GM15510 (cell line): ENCODE data around the gene PRKN.

Source experiments
- POLR2A ChIP-seq: IDR thresholded peaks from 3 replicates; pipeline ENCODE4 v1.6.1; 2011; ENCODE audit warnings: borderline replicate concordance; ENCODE audit not compliant: insufficient read length; ENCODE audit errors: extremely low read depth

Gene PRKN

DNA sequence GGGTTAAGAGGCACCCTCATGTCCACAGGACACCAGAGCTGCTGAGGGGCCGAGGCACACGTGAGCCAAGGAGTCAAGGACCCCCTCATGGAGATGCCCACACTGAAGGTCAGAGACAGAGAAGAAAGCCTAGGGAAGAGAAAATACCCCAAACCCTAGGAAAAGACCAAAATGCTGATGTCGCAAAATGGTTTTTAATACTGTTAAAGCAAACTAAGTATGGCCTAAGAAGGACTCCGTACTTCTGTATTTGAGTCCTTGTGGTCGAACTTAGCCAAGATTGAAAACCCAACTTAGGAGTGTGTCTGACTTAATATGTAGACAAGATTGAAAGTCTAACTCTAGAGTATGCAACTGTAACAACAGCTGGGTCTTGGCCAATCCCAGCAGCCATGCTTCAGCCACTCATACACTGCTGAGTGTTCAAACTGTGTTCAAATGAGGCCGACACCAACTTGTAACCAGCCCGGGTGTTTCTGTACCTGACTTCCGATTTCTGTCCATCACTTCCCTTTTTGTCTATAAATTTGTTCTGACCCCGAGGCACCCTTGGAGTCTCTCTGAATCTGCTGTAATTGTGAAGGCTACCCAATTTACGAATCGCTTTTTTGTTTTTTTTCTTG lies 1361.2 kb downstream of the PRKN start:
- no peak for TF ChIP-seq POLR2A

DNA sequence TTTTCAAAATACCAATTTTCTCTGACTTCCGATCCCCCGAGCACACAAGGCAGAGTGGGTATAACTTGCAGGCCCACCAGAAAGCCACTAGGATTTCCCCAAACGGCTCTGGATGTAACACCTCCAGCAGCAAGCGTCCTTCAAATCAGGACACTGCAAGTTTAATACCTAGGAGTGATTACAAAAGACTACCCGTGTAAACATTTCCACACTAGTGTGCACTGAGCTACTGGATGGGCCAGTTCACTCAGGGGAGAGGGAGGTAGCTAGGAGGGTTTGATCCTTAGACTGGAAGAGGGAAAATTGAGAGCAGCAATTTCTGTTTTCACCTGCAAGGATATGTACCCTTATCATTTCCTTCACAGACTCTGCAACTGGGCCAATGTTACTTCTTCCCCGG lies 1361.9 kb downstream of the PRKN start:
- no peak for TF ChIP-seq POLR2A

DNA sequence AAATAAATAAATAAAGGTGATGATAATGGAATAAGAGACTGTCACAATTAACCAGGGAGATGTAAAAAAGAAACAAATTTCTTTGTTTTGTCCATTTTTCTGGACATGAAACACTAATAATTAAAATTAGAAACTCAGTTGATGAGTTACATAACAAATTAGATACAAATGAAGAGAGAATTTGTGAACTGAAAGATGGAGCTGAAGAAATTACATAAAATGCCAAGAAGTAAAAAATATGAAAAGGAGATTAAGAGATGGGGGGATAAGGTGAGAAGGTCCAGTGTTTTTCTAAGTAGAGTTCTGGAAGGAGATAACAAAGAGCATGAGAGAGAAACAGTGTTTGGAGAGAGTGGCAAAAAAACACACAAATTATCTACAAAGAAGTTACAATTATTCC lies 1364.3 kb downstream of the PRKN start:
- no peak for TF ChIP-seq POLR2A

DNA sequence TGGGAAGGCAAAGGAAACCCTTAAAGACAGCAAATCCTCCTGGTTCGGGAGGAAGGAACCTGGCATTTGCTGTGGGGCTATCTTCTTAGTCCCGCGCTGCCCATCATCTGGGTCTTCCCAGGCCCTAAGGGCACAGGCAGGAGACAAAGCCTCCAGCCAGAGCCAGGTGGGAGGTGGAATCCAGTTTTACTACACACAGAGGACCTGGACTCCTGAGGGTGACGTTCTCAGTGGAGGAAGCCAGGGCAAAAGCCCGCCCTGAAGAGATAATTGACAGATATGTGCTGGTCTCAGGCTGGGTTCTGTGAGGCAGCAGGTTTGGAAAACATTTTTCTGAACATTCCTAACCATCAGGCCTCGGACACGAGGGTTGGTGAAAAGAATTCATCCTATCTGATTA lies 1365.3 kb downstream of the PRKN start:
- no peak for TF ChIP-seq POLR2A

DNA sequence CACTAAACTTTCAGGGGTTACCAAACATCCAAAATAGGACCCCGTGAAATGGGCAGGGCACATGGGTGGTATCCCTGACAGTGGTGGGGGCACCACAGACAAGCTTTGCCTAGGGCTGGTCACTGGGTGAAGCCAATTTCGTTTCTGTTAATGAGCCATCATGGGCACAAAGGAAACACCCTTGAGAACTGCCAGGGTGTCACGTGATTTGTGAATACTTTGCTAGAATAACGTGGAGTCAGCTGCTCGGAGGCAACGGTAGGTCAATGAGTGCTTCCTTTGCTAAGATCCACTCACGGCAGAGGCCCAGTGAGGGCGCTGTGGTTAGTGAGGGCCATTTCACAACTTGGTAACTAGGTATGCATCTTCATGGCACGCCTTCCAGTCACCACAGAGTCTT lies 1366.0 kb downstream of the PRKN start:
- TF ChIP-seq POLR2A = no peak

DNA sequence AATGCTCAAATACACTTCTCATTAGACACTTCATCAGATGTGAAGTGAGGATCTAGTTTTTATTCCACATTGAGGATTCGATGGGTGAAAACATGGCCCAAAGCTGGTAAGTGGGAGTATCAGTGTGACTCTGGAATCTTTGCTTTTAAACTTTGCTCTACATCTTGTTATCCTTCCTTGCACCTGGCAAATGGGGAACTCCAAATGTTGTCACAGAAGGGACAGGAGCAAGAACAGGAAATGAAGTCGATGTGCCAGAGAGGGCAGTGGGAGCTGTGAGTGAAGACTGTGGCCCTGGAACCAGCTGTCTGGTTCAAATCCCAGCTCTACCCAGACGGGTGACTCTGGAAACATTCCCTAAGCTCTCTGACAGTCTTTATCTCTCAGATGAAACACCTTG lies 1367.0 kb downstream of the PRKN start:
- TF ChIP-seq POLR2A = no peak

DNA sequence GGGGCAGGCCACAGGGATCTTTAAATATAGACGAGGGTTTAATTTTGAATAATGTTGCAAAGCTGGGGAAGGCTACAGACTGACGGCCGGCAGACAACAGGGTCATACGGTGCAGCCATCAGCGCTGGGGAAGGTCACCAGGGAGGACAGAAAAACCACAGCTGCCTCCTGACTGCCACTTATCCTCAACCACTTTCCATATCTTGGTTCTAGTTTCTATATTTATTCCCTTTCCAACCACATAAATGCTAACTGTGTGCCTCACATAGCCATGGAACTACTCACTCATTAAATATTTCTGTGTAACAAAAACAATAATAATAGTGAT lies 1368.0 kb downstream of the PRKN start:
- TF ChIP-seq POLR2A = no peak

DNA sequence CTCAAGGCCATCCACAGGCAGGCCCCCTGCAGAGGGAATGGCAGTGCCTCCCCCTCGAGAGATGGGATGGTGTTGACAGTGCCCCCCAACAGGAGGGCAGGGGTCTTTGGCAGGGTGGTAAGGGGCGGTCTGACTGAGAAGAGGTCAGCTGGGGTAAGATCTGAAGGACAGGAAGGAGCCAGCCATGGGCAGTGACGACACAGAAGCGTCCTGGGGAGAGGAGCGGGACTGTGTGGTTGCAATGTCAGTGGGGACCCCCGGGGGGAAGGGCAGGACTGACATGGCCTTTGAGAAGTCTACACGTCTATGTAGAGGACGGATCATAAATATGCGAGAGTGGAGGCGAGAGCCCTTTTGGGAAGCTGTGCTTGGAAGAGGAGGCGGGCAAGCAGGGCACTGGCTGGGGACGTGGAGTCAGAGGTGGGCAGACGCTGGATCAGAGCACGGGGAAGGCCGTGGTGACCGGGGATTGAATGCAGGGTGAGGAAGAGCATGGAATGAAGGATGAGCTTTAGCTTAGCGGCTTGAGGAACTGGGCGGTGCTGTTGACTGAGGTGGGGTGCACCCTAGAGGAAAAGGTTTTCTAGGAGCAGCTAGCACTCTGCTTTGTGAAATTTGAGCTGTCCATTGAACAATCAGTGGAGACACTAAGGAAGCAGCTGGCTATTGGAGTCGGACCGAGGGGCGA lies 1371.3 kb downstream of the PRKN start:
- no peak for TF ChIP-seq POLR2A

DNA sequence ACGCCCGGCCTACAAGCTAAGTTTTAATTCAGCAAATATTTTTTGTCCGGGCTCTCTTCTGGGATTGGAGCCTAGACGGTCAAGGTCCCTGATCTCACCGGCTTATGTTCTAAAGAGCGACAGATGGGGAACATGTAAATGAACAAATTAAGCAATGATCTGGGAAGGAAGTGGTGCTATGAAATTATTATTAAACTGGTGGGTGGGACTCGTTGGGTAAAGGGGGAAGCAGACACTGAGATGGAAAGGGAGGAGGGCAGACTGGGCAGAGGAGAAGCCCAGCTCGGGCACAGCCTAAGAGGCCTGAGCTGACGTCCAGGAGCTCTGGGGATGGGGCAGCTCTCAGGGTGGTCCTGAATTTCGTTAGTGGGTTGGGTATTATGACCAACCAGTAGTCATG lies 1371.9 kb downstream of the PRKN start:
- TF ChIP-seq POLR2A = no peak

DNA sequence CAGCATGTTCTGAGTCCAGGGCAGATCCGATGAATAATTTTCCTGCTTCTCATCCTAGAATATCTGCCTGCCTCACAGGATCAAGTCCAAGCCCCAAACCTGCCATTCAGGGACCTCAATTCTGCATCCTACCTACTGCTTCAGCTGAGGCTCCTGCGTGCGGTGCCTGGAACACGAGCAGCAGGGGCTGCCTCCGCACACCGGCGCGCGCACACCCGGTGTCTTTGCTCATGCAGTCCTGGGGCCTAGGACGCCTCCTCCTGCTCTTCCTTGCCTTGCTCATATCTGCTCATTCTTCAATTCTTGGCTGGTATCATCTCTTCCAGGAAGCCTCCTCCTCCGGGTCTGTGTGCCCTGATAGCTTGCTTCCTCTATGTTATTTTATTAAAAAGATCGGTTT lies 1372.6 kb downstream of the PRKN start:
- TF ChIP-seq POLR2A = no peak

DNA sequence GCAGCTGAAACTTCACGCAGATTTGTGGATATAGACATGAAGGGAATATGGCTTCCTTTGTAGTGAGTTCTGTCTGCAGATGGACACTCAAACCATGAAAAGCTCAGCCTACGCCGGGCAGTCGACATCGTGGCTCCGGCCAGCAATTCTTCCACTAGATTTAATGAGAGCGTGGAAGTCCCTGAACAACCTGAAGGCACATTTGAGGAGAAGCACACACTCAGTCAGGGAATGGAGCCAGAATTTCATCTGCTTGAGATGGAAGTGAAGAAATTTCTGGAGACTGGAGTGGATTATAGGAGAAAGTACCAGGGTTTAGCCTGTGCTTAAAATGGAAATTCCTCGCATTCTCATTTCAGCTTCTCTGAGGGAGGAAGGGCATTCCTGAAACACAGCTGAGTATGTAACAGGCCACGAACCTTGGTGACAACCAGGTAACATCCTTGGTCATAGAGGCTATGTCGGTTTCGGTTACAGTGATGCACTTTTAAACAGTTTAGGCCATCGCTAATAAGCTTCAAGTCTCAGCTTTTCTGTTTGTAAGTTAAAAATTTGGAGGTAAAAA lies 1373.2 kb downstream of the PRKN start:
- TF ChIP-seq POLR2A = no peak

DNA sequence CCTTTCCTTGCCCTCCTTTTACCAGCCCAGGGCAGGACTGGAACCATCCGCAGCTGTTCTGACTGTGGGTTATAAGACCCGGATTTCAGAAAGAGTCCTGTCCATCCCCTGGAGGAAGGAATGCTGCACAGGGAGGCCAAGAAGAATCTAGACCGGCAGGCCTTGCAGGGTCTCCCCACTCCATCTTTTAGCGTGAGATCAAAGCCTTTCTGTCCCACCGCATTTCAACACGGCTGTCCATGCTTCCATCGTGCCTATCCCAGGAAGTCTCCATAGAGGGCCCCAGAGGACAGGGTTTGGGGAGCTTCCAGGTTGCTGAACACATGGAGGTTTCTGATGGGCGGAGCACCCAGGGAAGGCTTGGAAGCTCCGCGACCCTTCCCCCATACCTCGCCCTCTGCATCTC lies 1374.4 kb downstream of the PRKN start:
- TF ChIP-seq POLR2A = no peak

DNA sequence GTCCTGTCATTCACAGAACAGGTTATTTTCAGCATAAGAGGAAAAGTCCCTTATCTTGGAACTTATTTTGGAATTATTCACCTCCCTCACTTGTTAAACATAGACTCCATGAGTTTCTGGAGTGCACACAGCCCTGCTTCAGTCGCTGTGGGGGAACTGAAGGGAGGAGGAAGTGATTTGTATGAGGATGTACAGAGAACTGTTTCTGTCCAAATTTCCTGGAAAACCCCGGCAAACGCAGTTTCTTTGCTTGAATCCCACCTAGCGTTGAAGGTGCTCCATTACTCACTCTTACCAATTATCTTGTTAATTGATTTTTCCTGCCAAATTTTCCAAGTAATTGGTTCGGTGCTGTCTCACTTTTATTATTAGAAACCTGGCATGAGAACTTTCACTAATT lies 1375.7 kb downstream of the PRKN start:
- no peak for TF ChIP-seq POLR2A

DNA sequence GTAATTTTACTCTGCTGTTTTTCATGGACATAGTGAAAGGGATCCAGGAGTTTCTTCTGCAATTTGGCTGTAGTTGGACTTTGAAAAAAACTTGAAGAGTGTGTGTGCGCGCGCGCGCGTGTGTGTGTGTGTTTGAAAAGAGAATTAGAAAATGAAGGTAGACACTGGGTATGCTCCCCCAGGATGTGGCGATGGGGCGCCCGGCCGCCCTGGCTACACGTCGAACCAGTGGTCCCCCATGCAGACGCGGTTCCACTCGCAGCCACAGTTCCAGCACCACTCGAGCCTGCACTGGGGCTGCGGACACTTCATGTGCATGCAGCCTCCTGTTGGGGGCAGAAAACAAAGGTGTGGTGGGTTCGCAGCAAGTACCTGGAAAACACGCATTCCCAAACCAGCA lies 1377.7 kb downstream of the PRKN start:
- TF ChIP-seq POLR2A = no peak

DNA sequence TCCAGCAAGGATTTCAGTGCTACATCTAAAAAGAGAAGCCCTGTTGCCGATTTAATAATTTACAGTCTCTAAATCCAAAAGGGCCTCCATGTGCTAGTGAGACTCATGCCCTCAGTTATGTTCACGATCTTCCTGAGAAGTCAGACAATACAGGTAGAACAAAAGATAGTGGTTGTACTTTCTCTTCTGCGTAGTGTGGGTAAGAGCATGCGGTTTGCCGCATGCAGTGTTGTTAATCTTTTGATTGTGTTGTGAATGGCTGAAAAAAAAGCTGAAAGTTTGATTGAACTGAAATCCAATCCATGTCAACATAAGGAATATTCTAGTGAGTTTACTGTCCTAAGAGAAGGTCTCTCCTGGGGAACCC lies 1379.0 kb downstream of the PRKN start:
- no peak for TF ChIP-seq POLR2A

DNA sequence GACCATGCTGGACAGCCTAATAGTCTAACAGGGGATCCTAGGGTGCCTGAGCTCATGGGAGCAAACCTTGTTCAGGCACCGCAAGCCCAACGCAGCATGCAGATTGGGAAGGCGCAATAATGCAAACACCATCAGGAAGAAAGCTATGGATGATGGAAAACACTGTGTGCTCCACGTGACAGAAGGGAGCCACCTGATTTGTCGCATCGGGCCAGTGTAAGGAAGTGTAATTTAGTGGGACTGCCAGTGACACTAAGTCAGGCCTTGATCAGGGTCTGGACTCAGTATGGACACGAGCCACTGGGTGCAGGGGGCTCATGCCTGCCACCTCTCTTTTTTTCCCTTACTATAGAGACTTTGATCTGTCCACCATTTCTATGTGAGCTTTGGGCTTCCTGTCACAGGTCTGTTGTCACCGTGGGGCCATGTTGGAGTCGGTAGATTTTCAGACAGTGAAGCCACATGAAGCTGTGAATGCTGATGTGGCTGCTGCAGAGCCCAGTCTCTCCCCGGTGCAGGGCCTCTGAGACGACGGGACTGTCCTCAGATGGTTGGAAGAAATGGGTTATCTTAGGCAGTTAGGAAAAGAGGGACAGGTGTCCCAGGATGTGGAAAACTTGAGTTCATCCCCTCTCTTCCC lies 1379.5 kb downstream of the PRKN start:
- TF ChIP-seq POLR2A = no peak
